SK-N-SH (cell line): ENCODE data around the gene SMIM8.

ENCODE experiments used
- CTCF ChIP-seq: fragments of 200-600 bp; sonication (generic); IDR thresholded peaks from 2 replicates; pipeline ENCODE4 v1.6.1; 2017; ENCODE audit warnings: antibody characterized with exemption, mild to moderate bottlenecking, moderate library complexity
- MAX ChIP-seq: IDR thresholded peaks from 2 replicates; pipeline ENCODE4 v1.4.0; 2012; ENCODE audit warnings: low read depth
- NRF1 ChIP-seq: IDR thresholded peaks from 2 replicates; pipeline ENCODE4 v1.6.1; 2012; ENCODE audit warnings: low read depth, mild to moderate bottlenecking, low read length
- POLR2AphosphoS5 ChIP-seq: IDR thresholded peaks from 2 replicates; pipeline ENCODE4 v1.6.1; 2012; ENCODE audit warnings: low read depth, low read length
- REST ChIP-seq: IDR thresholded peaks from 2 replicates; pipeline ENCODE4 v1.6.1; 2012; ENCODE audit warnings: mild to moderate bottlenecking, low read depth, low read length, moderate library complexity
- TCF12 ChIP-seq: IDR thresholded peaks from 2 replicates; pipeline ENCODE4 v1.4.0; 2012
- TEAD4 ChIP-seq: IDR thresholded peaks from 2 replicates; pipeline ENCODE4 v1.4.0; 2012; ENCODE audit warnings: mild to moderate bottlenecking, borderline replicate concordance; ENCODE audit not compliant: insufficient read depth
- USF2 ChIP-seq: fragments of 150-350 bp; IDR thresholded peaks from 2 replicates; pipeline ENCODE4 v1.6.1; 2017; ENCODE audit warnings: antibody characterized with exemption, low read length, low read depth, borderline replicate concordance

- TF ChIP-seq POLR2AphosphoS5 (no peak), CTCF (no peak), TCF12 (no peak), REST (no peak), NRF1 (no peak), USF2 (no peak), TEAD4 (no peak), MAX (no peak)
Measured at GRCh38 chr6:87334683-87335082, 12.3 kb downstream of the SMIM8 start.
